HUES48 (cell line): ENCODE measurements around the gene PPIA.
"Not testable (repeated sequence)": the region's sequence is repeated elsewhere in the genome, so short reads cannot be mapped to it uniquely, and the experiment has no call there.

Experiments used
- H3K27ac ChIP-seq: one replicate; pipeline ENCODE4 v1.7.0; 2013; ENCODE audit warnings: low read depth, low read length, inconsistent platforms
- H3K27me3 ChIP-seq: 2 replicates; pipeline ENCODE4 v1.6.1; 2013; ENCODE audit warnings: mild to moderate bottlenecking, low read length; ENCODE audit not compliant: control insufficient read depth, insufficient read depth
- H3K36me3 ChIP-seq: 2 replicates; pipeline ENCODE4 v1.6.1; 2013; ENCODE audit warnings: low read length; ENCODE audit not compliant: control insufficient read depth, insufficient read depth
- H3K4me1 ChIP-seq: 2 replicates; pipeline ENCODE4 v1.6.1; 2013; ENCODE audit warnings: mild to moderate bottlenecking, low read length; ENCODE audit not compliant: control insufficient read depth, insufficient read depth
- H3K4me3 ChIP-seq: 2 replicates; pipeline ENCODE4 v1.5.1; 2013; ENCODE audit warnings: mild to moderate bottlenecking, low read depth, low read length
- H3K9ac ChIP-seq: 2 replicates; pipeline ENCODE4 v1.6.1; 2013; ENCODE audit warnings: mild to moderate bottlenecking, low read depth, low read length, moderate library complexity
- H3K9me3 ChIP-seq: 2 replicates; pipeline ENCODE4 v1.6.1; 2013; ENCODE audit warnings: low read length; ENCODE audit not compliant: control insufficient read depth, insufficient read depth

PPIA gene

GRCh38 chr7:44845451-44845850 is 49.0 kb downstream of the PPIA start:
- no peaks in the 10 kb centered on the region for H3K27me3 ChIP-seq
- H3K9me3 ChIP-seq = no peaks in the 10 kb centered on the region
- H3K36me3 ChIP-seq = peaks cover 21% of the 10 kb centered on the region
- H3K9ac ChIP-seq = no peak overlapping the region
- H3K4me3 ChIP-seq = 0 out of 2 replicates have a peak overlapping the region, but pooled peaks have one; percentile 91
- H3K4me1 ChIP-seq = no peaks in the 10 kb centered on the region
- no peak overlapping the region for H3K27ac ChIP-seq

- not testable (repeated sequence) for H3K9ac ChIP-seq, H3K27ac ChIP-seq, H3K9me3 ChIP-seq, H3K4me1 ChIP-seq, H3K27me3 ChIP-seq
- H3K4me3 ChIP-seq = peak overlapping the region; percentile 91
- H3K36me3 ChIP-seq = peaks cover 12% of the 10 kb centered on the region
Observed at GRCh38 chr7:44846390-44846789, 49.9 kb downstream of the PPIA start.

GRCh38 chr7:44846816-44847508 is 50.5 kb downstream of the PPIA start:
- Histone ChIP-seq H3K27ac (peak overlapping the region; percentile 99), H3K9ac (peak overlapping the region; percentile 86), H3K4me1 (no peaks in the 10 kb centered on the region), H3K27me3 (no peaks in the 10 kb centered on the region), H3K4me3 (peak overlapping the region; percentile 91), H3K9me3 (no peaks in the 10 kb centered on the region), H3K36me3 (peaks cover 8% of the 10 kb centered on the region)

- H3K36me3 ChIP-seq = peaks cover 2% of the 10 kb centered on the region
- H3K9ac ChIP-seq = peak overlapping the region; percentile 86
- H3K9me3 ChIP-seq = no peaks in the 10 kb centered on the region
- H3K4me3 ChIP-seq = peak overlapping the region; percentile 91
- H3K4me1 ChIP-seq = no peaks in the 10 kb centered on the region
- H3K27ac ChIP-seq = peak overlapping the region; percentile 99
- H3K27me3 ChIP-seq = no peaks in the 10 kb centered on the region
Observed at GRCh38 chr7:44847509-44847919, 51.0 kb downstream of the PPIA start.

GRCh38 chr7:44847920-44848634 is 51.6 kb downstream of the PPIA start, which contains the start of gene H2AZ2:
TSS of gene H2AZ2 (minus strand) at chr7:44848087. CDS start at chr7:44847971, 116 bp downstream.
- Histone ChIP-seq H3K9ac (peak within 1 kb of the TSS; percentile 92), H3K4me1 (no peaks in the 10 kb centered on the region), H3K9me3 (no peaks in the 10 kb centered on the region), H3K27ac (peak within 1 kb of the TSS; percentile 99), H3K36me3 (no peaks in the 10 kb centered on the region), H3K27me3 (no peaks in the 10 kb centered on the region), H3K4me3 (peak within 1 kb of the TSS; percentile 91)

- Histone ChIP-seq H3K27me3 (no peaks in the 10 kb centered on the region), H3K4me3 (peak overlapping the region; percentile 68), H3K9me3 (no peaks in the 10 kb centered on the region), H3K36me3 (no peaks in the 10 kb centered on the region), H3K27ac (no peak overlapping the region), H3K4me1 (no peaks in the 10 kb centered on the region), H3K9ac (no peak overlapping the region)
Observed at GRCh38 chr7:44849259-44849884, 52.9 kb downstream of the PPIA start.

- no peaks in the 10 kb centered on the region for H3K27me3 ChIP-seq
- H3K4me1 ChIP-seq = no peaks in the 10 kb centered on the region
- no peak overlapping the region for H3K27ac ChIP-seq
- H3K9ac ChIP-seq = no peak overlapping the region
- no peaks in the 10 kb centered on the region for H3K9me3 ChIP-seq
- H3K4me3 ChIP-seq = no peak overlapping the region
- no peaks in the 10 kb centered on the region for H3K36me3 ChIP-seq
Observed at GRCh38 chr7:44849885-44850544, 53.5 kb downstream of the PPIA start.

- Histone ChIP-seq H3K36me3 (no peaks in the 10 kb centered on the region), H3K27me3 (no peaks in the 10 kb centered on the region), H3K9me3 (no peaks in the 10 kb centered on the region), H3K27ac (no peak overlapping the region), H3K9ac (no peak overlapping the region), H3K4me3 (no peak overlapping the region), H3K4me1 (no peaks in the 10 kb centered on the region)
Observed at GRCh38 chr7:44852590-44852989, 56.1 kb downstream of the PPIA start.
